ENCODE measurements around the gene HOXA11. TPM values are rescaled to one million over a fixed set of nuclear protein-coding genes. Genes with fewer than 3 reads are reported as not detected.

HOXA11 gene
- total and polyA plus RNA-seq, 2 of the 4 experiments (the other 2 are of a cell fraction), result 0.05 TPM; not detected in 1

DNA sequence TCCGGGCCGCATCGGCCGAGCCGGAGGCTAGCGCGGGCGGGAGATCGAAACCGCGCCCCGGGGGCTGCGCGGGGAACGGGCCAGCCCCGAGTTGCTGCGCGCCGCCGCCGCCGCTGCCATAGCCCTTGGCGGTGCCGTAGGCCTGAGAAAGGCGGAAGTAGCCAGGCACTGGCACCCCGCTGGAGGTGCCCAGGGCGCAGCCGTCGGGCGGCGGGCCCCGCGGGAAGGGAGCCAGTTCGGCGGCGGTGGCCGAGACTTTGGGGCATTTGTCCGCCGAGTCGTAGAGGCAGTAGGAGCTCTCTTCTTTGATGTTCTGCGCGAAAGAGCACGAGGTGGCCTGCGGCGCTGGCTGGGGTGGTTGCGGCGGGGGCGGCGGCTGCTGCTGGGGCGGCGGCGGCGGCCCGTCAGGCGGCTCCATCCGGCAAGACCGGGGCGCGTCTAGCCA is 11.5 kb downstream of the HOXA11 start:
- DNase-seq (no peak), ATAC-seq (ENCODE audit: low read depth) (peak; percentile 54)
- no peaks in the 10 kb centered on the region for H3K4me1 ChIP-seq (ENCODE audit: control insufficient read depth, insufficient read depth, low read length)
- H2AK9ac ChIP-seq (replicated peaks; ENCODE audit: low read depth, low read length, poor library complexity), result no peak overlapping the region
- ChIA-PET CTCF (no interaction called here), POLR2A (ENCODE audit: unreplicated experiment) (no interaction called here)
- H2BK15ac ChIP-seq (ENCODE audit: low read depth, low read length), result no peak overlapping the region
- WGBS, 2 experiments (ENCODE audit: extremely low coverage in 2 of 2, insufficient read length in 1 of 2), result 2% methylated on average over 54 of the region's 59 CpGs; no CpG with 5 or more reads in 1 of the 2 experiments
- no peak overlapping the region for H2AK5ac ChIP-seq (ENCODE audit: low read depth, low read length)
- peaks cover 90% of the 10 kb centered on the region for H3K27me3 ChIP-seq (ENCODE audit: control insufficient read depth, insufficient read depth, low read length)
- no peaks in the 10 kb centered on the region for H3K79me1 ChIP-seq (ENCODE audit: low read depth in 1 of 2, low read length in 2 of 2)
- in situ Hi-C loops (cut with MboI; ENCODE audit: low sequenced_read_pairs) (no loop called here), dilution Hi-C loops (cut with HindIII; ENCODE audit: low sequenced_read_pairs, unreplicated experiment) (no loop called here), intact Hi-C loops (cut with micrococcal nuclease) (no loop called here)
- peaks cover 11% of the 10 kb centered on the region; the same call in 1 of the 2 replicates for H3K9me3 ChIP-seq (ENCODE audit: control insufficient read depth, insufficient read depth, low read length)
- H2AFZ ChIP-seq (replicated peaks; ENCODE audit: low read length, poor library complexity), result peak overlapping the region; percentile 54
- no peak overlapping the region for H2BK120ac ChIP-seq (ENCODE audit: low read depth, low read length)
- H4K20me1 ChIP-seq (ENCODE audit: insufficient read depth, low read length), result peaks cover 19% of the 10 kb centered on the region; the same call in 1 of the 2 replicates
- peak overlapping the region; percentile 46 for H3K4me2 ChIP-seq (ENCODE audit: low read depth, low read length)
- no peak for TF ChIP-seq MAZ (IDR thresholded peaks at IDR 0.05; ENCODE audit: borderline replicate concordance, low read depth, low read length)
- H3K4ac ChIP-seq (ENCODE audit: low read depth, low read length), result no peak overlapping the region
- no peak overlapping the region for H3K9ac ChIP-seq (ENCODE audit: low read depth, low read length)
- no peaks in the 10 kb centered on the region for H3K36me3 ChIP-seq (ENCODE audit: control insufficient read depth, insufficient read depth, low read length)
- peak overlapping the region; percentile 38 for H3K4me3 ChIP-seq (ENCODE audit: insufficient read depth, low read depth, low read length)
- H4K5ac ChIP-seq (ENCODE audit: low read depth, low read length), result no peak overlapping the region
- no peak overlapping the region for H4K91ac ChIP-seq (ENCODE audit: insufficient read depth, low read depth, low read length)
- no peak overlapping the region for H4K8ac ChIP-seq (ENCODE audit: low read depth in 2 of 2, low read length in 2 of 2)
- H3K14ac ChIP-seq (replicated peaks; ENCODE audit: low read depth, low read length), result no peak overlapping the region
- no peak overlapping the region for H3K18ac ChIP-seq (ENCODE audit: low read depth, low read length)
- H3K56ac ChIP-seq (ENCODE audit: extremely low read depth, insufficient read depth, low read length), result no peak overlapping the region
- H3K9me1 ChIP-seq (ENCODE audit: insufficient read depth, low read length), result no peaks in the 10 kb centered on the region
- H3K27ac ChIP-seq (ENCODE audit: insufficient read depth, low read length), result no peak overlapping the region
- no peak overlapping the region for H2BK5ac ChIP-seq (ENCODE audit: low read depth, low read length, poor library complexity, severe bottlenecking)
- H2BK20ac ChIP-seq (ENCODE audit: low read depth, low read length), result no peak overlapping the region
- BruUV-seq (replicated peaks), result no TSS peak
- H3K23ac ChIP-seq (ENCODE audit: low read depth, low read length), result no peak overlapping the region; the same call in 1 of the 2 replicates

Data from IMR-90 (cell line).